ENCODE results near the gene ZSCAN10. TPM values are rescaled to one million over a fixed set of nuclear protein-coding genes. Genes with fewer than 3 reads are reported as not detected.

Gene ZSCAN10
- total RNA-seq, 5 donors from 2014 or later (not counting 1 experiment from before 2014, with no cell fraction given), result 0.19 to 0.64 (median 0.39) TPM; not detected in 1

DNA sequence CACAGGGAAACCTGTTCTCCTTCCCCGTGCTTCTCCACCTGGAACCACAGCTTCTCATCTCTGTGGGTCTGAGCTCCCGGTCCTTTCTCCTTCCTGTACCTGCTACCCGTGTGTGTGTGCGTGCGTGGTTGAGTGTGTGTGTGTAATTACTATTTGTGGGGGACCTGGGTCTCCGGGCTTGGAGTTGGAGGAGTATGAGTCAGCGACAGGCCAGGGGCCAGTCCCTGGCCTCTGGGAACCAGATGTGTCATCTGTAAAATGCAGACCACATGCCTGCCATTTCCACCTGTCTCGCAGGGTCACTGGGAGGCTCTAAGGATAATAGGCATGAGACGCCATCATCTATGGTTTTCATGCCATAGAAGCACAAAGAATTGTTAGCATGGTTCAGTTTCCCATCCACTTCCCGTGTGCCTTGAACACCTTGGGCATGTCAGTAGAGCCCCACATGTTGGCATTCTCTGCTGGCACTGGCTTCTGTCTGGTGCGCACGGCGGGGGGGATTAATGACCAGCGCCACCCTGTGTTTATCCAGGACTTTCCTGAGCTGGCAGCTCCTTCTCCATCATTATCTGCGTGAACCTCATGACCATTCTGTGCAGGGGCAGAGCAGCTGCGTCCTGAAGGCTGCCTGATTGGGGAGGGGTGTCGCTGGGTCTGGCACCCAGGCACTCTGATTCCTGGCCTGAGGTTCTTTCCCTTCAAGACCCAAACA lies 14.8 kb upstream of the ZSCAN10 start:
- H3K4me1 ChIP-seq (ENCODE audit: control insufficient read depth in 1 of 2, extremely low read depth in 1 of 2, insufficient read depth in 2 of 2, low read length in 2 of 2), result no peaks in the 10 kb centered on the region
- DNase-seq (no peak), ATAC-seq (replicated peaks in 1 of 4) (no peak)
- peaks cover 0 to 2% (median 0%) of the 10 kb centered on the region in 3 donors for H3K4me1 Mint-ChIP-seq
- H3K27me3 Mint-ChIP-seq, result no peaks in the 10 kb centered on the region
- peaks cover 0 to 4% of the 10 kb centered on the region in 2 donors for H3K36me3 ChIP-seq (ENCODE audit: control insufficient read depth in 2 of 2, extremely low read depth in 1 of 2, insufficient read depth in 1 of 2, low read length in 1 of 2)
- H3K27me3 ChIP-seq (replicated peaks in 1 of 2; ENCODE audit: control insufficient read depth in 2 of 2, extremely low read depth in 1 of 2, insufficient read depth in 2 of 2, low read length in 1 of 2), result peaks cover 0 to 26% of the 10 kb centered on the region in 2 experiments
- H3K4me3 ChIP-seq (ENCODE audit: control insufficient read depth in 1 of 2, extremely low read depth in 1 of 2, low read length in 1 of 2), result no peak overlapping the region
- ChIA-PET POLR2A (interaction anchor here in 1 of 2 donors (0.5 kb wide), 1 partner anchor 156 kb away, joined by 3 read pairs; no protein-coding TSS in a partner anchor), CTCF (interaction anchor here in 1 of 2 donors (0.6 kb wide), 1 partner anchor 26 kb away, joined by 3 read pairs; no protein-coding TSS in a partner anchor)
- WGBS (ENCODE audit: insufficient coverage), result 82% methylated on average over 7 of the region's 17 CpGs
- H3K27ac ChIP-seq (ENCODE audit: low read length), result no peak overlapping the region
- no peak overlapping the region for H3K27ac Mint-ChIP-seq
- H3K9me3 Mint-ChIP-seq, result no peaks in the 10 kb centered on the region
- H3K9me3 ChIP-seq, result no peaks in the 10 kb centered on the region
- H3K36me3 Mint-ChIP-seq, result peaks cover 4% of the 10 kb centered on the region
- no peak overlapping the region for H3K4me3 Mint-ChIP-seq

DNA sequence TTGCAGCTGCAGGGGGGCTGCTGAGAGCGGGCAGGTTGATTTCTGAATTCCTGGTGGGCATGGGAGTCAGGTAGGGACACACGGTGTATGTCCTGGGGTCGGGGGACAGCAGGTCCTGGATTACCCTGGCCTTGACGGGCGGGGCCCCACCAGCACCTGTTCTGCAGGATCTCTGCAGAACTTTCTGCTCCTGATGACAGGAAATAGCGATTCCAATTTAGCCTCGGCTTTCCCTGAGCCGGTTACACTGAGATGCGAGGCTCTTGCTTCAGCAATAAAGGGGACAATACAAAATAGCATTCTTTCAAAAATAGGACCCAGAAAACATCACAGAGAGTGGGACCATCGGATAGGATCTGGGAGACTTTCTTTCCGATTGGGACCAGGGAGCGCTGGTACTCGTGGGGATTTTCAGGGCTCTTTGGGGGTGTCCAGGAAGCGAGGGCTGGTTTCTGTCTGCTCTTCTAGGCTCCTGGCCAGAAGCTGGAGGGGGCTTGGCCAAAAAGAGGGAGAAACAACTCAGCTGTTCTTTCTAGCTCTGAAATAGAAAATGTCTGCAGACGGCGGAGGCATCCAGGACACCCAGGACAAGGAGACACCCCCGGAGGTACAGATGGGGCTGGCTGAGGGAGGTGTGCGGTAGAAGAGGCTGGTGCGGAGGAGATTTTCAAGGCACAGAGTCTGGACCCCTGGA lies 13.9 kb upstream of the ZSCAN10 start:
- no peaks in the 10 kb centered on the region for H3K4me1 ChIP-seq (ENCODE audit: control insufficient read depth in 1 of 2, extremely low read depth in 1 of 2, insufficient read depth in 2 of 2, low read length in 2 of 2)
- ATAC-seq (replicated peaks in 1 of 4), result no peak
- ChIA-PET CTCF (interaction anchor here in 1 of 2 donors (0.6 kb wide), 1 partner anchor 27 kb away, joined by 3 read pairs; no protein-coding TSS in a partner anchor), POLR2A (interaction anchor here in 1 of 2 donors (0.6 kb wide), 1 partner anchor 29 kb away, joined by 3 read pairs; no protein-coding TSS in a partner anchor)
- H3K27ac ChIP-seq (ENCODE audit: low read length), result no peak overlapping the region
- H3K36me3 ChIP-seq (ENCODE audit: control insufficient read depth in 2 of 2, extremely low read depth in 1 of 2, insufficient read depth in 1 of 2, low read length in 1 of 2), result peaks cover 0 to 4% of the 10 kb centered on the region in 2 donors
- no peak overlapping the region for H3K4me3 ChIP-seq (ENCODE audit: control insufficient read depth in 1 of 2, extremely low read depth in 1 of 2, low read length in 1 of 2)
- Mint-ChIP-seq H3K4me1 (peaks cover 0 to 2% (median 0%) of the 10 kb centered on the region in 3 donors), H3K9me3 (no peaks in the 10 kb centered on the region), H3K27me3 (no peaks in the 10 kb centered on the region), H3K36me3 (peaks cover 4% of the 10 kb centered on the region), H3K27ac (no peak overlapping the region), H3K4me3 (no peak overlapping the region)
- peaks cover 0 to 26% of the 10 kb centered on the region in 2 experiments for H3K27me3 ChIP-seq (replicated peaks in 1 of 2; ENCODE audit: control insufficient read depth in 2 of 2, extremely low read depth in 1 of 2, insufficient read depth in 2 of 2, low read length in 1 of 2)
- H3K9me3 ChIP-seq, result no peaks in the 10 kb centered on the region
- no peak for DNase-seq
- WGBS (ENCODE audit: insufficient coverage), result 74% methylated on average over 14 of the region's 19 CpGs

DNA sequence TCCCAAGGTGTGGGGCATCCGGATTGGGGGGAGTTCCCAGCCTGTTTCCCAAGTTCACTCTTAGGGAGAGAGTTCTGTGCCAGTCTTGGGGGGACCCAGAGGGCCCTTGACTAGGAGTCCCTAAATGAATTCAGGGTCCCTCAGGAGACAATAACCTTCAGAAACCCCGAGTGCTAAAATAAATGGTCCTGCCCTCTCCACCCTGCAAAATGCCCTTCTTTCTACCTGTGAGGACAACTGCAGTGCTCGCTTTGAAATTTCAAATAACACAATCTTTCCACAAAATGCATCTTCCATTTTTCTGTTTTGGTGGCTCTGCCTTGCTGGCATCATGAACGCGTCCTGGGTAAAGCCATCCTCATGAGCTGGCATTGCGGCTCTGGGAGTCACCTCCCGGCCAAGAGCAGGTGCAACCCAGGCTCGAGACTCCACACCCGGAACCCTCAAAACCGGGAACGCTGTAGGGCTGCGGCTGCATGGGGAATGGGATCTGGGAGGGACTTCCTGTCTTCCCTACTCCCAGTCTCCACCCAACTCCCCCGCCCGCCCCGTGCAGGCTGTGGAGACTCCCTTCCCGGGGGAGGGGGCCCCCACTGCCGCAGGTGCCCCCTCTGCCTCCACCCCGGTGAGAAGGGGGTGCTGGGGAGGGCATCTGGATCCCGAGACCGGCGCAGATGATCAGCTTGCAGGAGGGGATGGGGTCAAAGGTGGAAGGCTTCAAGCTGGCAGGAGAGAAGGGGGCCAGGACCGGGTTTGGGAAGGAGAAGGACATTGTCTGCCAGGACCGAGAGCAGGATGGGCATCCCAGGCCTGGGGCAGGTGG lies 13.2 kb upstream of the ZSCAN10 start, which contains the start of gene ZNF205:
Gene ZNF205 (plus strand): TSS at position 529 of the 823 bp plus-strand sequence. CDS start 845 bp downstream, outside the sequence.
- DNase-seq (no peak), ATAC-seq (replicated peaks in 1 of 4) (no peak)
- no peak within 1 kb of the TSS for H3K27ac Mint-ChIP-seq
- WGBS (ENCODE audit: insufficient coverage), result 62% methylated on average over 11 of the region's 23 CpGs
- H3K4me1 Mint-ChIP-seq, result peaks cover 2 to 4% (median 3%) of the 10 kb centered on the region in 3 donors
- Histone ChIP-seq H3K9me3 (no peaks in the 10 kb centered on the region), H3K36me3 (ENCODE audit: control insufficient read depth in 2 of 2, extremely low read depth in 1 of 2, insufficient read depth in 1 of 2, low read length in 1 of 2) (peaks cover 0 to 4% of the 10 kb centered on the region in 2 donors), H3K27me3 (replicated peaks in 1 of 2; ENCODE audit: control insufficient read depth in 2 of 2, extremely low read depth in 1 of 2, insufficient read depth in 2 of 2, low read length in 1 of 2) (peaks cover 0 to 26% of the 10 kb centered on the region in 2 experiments), H3K27ac (ENCODE audit: low read length) (no peak within 1 kb of the TSS), H3K4me3 (ENCODE audit: control insufficient read depth in 1 of 2, extremely low read depth in 1 of 2, low read length in 1 of 2) (no peak within 1 kb of the TSS), H3K4me1 (ENCODE audit: control insufficient read depth in 1 of 2, extremely low read depth in 1 of 2, insufficient read depth in 2 of 2, low read length in 2 of 2) (peaks cover 1 to 2% of the 10 kb centered on the region in 2 experiments)
- H3K36me3 Mint-ChIP-seq, result peaks cover 4% of the 10 kb centered on the region
- no peaks in the 10 kb centered on the region for H3K27me3 Mint-ChIP-seq
- CTCF ChIA-PET, result no interaction called here
- no peaks in the 10 kb centered on the region for H3K9me3 Mint-ChIP-seq
- POLR2A ChIA-PET, result interaction anchor here in 1 of 2 donors (0.6 kb wide), 1 partner anchor 29 kb away, joined by 3 read pairs; no protein-coding TSS in a partner anchor
- no peak within 1 kb of the TSS for H3K4me3 Mint-ChIP-seq

- POLR2A ChIA-PET, result interaction anchor here in 1 of 2 donors (0.7 kb wide), 1 partner anchor 77 kb away, joined by 3 read pairs; no protein-coding TSS in a partner anchor
- Mint-ChIP-seq H3K27me3 (no peaks in the 10 kb centered on the region), H3K27ac (peak overlapping the region; percentile 90 to 92), H3K4me3 (peak overlapping the region; percentile 79 to 86 (median 85)), H3K4me1 (peaks cover 21 to 41% (median 40%) of the 10 kb centered on the region in 3 donors), H3K36me3 (no peaks in the 10 kb centered on the region), H3K9me3 (no peaks in the 10 kb centered on the region)
- Histone ChIP-seq H3K4me3 (ENCODE audit: control insufficient read depth in 1 of 2, extremely low read depth in 1 of 2, low read length in 1 of 2) (peak overlapping the region; percentile 63 to 80), H3K27me3 (replicated peaks in 1 of 2; ENCODE audit: control insufficient read depth in 2 of 2, extremely low read depth in 1 of 2, insufficient read depth in 2 of 2, low read length in 1 of 2) (peaks cover 0 to 2% of the 10 kb centered on the region in 2 experiments), H3K36me3 (ENCODE audit: control insufficient read depth in 2 of 2, extremely low read depth in 1 of 2, insufficient read depth in 1 of 2, low read length in 1 of 2) (peaks cover 0 to under 1% of the 10 kb centered on the region in 2 donors), H3K27ac (ENCODE audit: low read length) (peak overlapping the region; percentile 81), H3K9me3 (no peaks in the 10 kb centered on the region), H3K4me1 (ENCODE audit: control insufficient read depth in 1 of 2, extremely low read depth in 1 of 2, insufficient read depth in 2 of 2, low read length in 2 of 2) (peaks cover 6 to 40% of the 10 kb centered on the region in 2 experiments)
- ATAC-seq (replicated peaks in 1 of 4), result peak; percentile 89 to 95 (median 92)
- peak; percentile 69 to 93 (median 86) for DNase-seq
- WGBS (ENCODE audit: insufficient coverage), result under 1% methylated on average over 71 of the region's 74 CpGs
- CTCF ChIA-PET, result interaction anchor here in 1 of 2 donors (0.9 to 1.1 kb wide), 2 partner anchors 21 to 23 kb away, joined by 3 to 6 read pairs; no protein-coding TSS in a partner anchor
Observed at GRCh38 chr16:3106205-3106928, 7.3 kb upstream of the ZSCAN10 start.

GRCh38 chr16:3101841-3102470 lies 2.9 kb upstream of the ZSCAN10 start:
- Mint-ChIP-seq H3K36me3 (no peaks in the 10 kb centered on the region), H3K4me3 (peak overlapping the region; percentile 63 to 85 (median 81)), H3K4me1 (peaks cover 33 to 54% (median 50%) of the 10 kb centered on the region in 3 donors), H3K27me3 (no peaks in the 10 kb centered on the region), H3K9me3 (no peaks in the 10 kb centered on the region), H3K27ac (peak overlapping the region; percentile 75 to 98)
- Histone ChIP-seq H3K36me3 (ENCODE audit: control insufficient read depth in 2 of 2, extremely low read depth in 1 of 2, insufficient read depth in 1 of 2, low read length in 1 of 2) (no peaks in the 10 kb centered on the region), H3K27me3 (replicated peaks in 1 of 2; ENCODE audit: control insufficient read depth in 2 of 2, extremely low read depth in 1 of 2, insufficient read depth in 2 of 2, low read length in 1 of 2) (no peaks in the 10 kb centered on the region), H3K9me3 (no peaks in the 10 kb centered on the region), H3K4me1 (ENCODE audit: control insufficient read depth in 1 of 2, extremely low read depth in 1 of 2, insufficient read depth in 2 of 2, low read length in 2 of 2) (peaks cover 17 to 58% of the 10 kb centered on the region in 2 experiments), H3K27ac (ENCODE audit: low read length) (no peak overlapping the region), H3K4me3 (ENCODE audit: control insufficient read depth in 1 of 2, extremely low read depth in 1 of 2, low read length in 1 of 2) (peak overlapping the region in 1 of 2 donors; percentile 60)
- CTCF ChIA-PET, result interaction anchor here (0.6 to 1.6 kb wide), 9 partner anchors 13 to 358 kb away, joined by 3 to 8 read pairs (median 4); partner anchors contain the start of gene ZNF213 (in 1 of the 2)
- WGBS (ENCODE audit: insufficient coverage), result 65% methylated on average over 21 of the region's 27 CpGs
- no peak for ATAC-seq (replicated peaks in 1 of 4)
- POLR2A ChIA-PET, result interaction anchor here in 1 of 2 donors (0.7 kb wide), 1 partner anchor 42 kb away, joined by 6 read pairs; no protein-coding TSS in a partner anchor
- DNase-seq, result peak in 3 of 35 experiments; percentile 15 to 56 (median 19)
